Heart left ventricle (tissue), 16 donors: ENCODE measurements around the gene CBLB. TPM values are rescaled to one million over a fixed set of nuclear protein-coding genes. Genes with fewer than 3 reads are reported as not detected.

ENCODE experiments used
- ATAC-seq, 4 donors: fragments of 200-7000 bp; cut with Tn5 transposase; one replicate each; pipeline ENCODE4 v1.9.1; 2020 to 2022; ENCODE audit warnings: moderate library complexity in 4 of 4, mild to moderate bottlenecking in 3 of 4, moderate number of reproducible peaks in 1 of 4
- DNase-seq, 5 donors: peaks; one replicate each; pipeline ENCODE4 v3.0.0-alpha.2; 2020
- H3K27ac ChIP-seq, 12 donors: fragments of 200-600 bp; sonication (generic) in 4 of 12; one replicate each; pipeline versions ENCODE4 v1.5.0 to v1.8.0; 2016 to 2022; ENCODE audit warnings: mild to moderate bottlenecking in 2 of 12
- H3K27me3 ChIP-seq, 9 donors: fragments of 200-600 bp; sonication (generic) in 2 of 9; one replicate each; pipeline versions ENCODE4 v1.5.1 to v1.8.0; 2016 to 2022; ENCODE audit warnings: mild to moderate bottlenecking in 3 of 9
- H3K36me3 ChIP-seq, 9 donors: fragments of 200-600 bp; sonication (generic) in 2 of 9; one replicate each; pipeline versions ENCODE4 v1.5.0 to v1.8.0; 2018 to 2022; ENCODE audit warnings: mild to moderate bottlenecking in 2 of 9
- H3K4me1 ChIP-seq, 12 donors: fragments of 200-600 bp; sonication (generic) in 4 of 12; one replicate each; pipeline versions ENCODE4 v1.5.0 to v1.8.0; 2016 to 2022; ENCODE audit warnings: mild to moderate bottlenecking in 3 of 12
- H3K4me3 ChIP-seq, 12 donors: fragments of 200-600 bp; sonication (generic) in 4 of 12; one replicate each; pipeline versions ENCODE4 v1.5.0 to v1.8.0; 2017 to 2022; ENCODE audit warnings: mild to moderate bottlenecking in 9 of 12, moderate library complexity in 4 of 12
- H3K9me3 ChIP-seq, 12 donors: fragments of 200-600 bp; sonication (generic) in 4 of 12; one replicate each; pipeline versions ENCODE4 v1.5.0 to v1.8.0; 2016 to 2022; ENCODE audit warnings: mild to moderate bottlenecking in 1 of 12
- CTCF ChIP-seq, 12 donors: fragments of 200-600 bp; sonication (generic) in 4 of 12; IDR thresholded peaks; one replicate each; pipeline versions ENCODE4 v1.5.0 to v1.8.0; 2018 to 2022; ENCODE audit warnings: antibody characterized with exemption in 12 of 12, mild to moderate bottlenecking in 5 of 12
- POLR2A ChIP-seq, 2 donors: fragments of 450-650 bp; IDR thresholded peaks; one replicate each; pipeline ENCODE4 v1.6.1; 2017; ENCODE audit warnings: antibody characterized with exemption in 2 of 2, mild to moderate bottlenecking in 2 of 2, moderate library complexity in 2 of 2
- WGBS, 4 donors: extraction: QIAGEN DNeasy Blood & Tissue Kit in 2 of 4; methylation state at CpG; one replicate each; pipeline versions ENCODE4 v1.1.5 to v1.1.7; 2013 to 2018; 5-methylcytosine and 5-hydroxymethylcytosine counted together
- intact Hi-C, 10 donors: fragments of 100-400 bp; cut with DNase I; formaldehyde crosslinking; loops; one replicate each; pipeline versions ENCODE4 v1.11.1 to v1.14.2; 2022
- long read RNA-seq, 3 donors: library from polyadenylated mRNA; unstranded; transcript quantifications; one replicate each; pipeline ENCODE4 v2.0.0, GENCODE V29; 2020 to 2021
- polyA plus RNA-seq, 2 donors: library from polyadenylated mRNA; stranded (reverse); fragments of 200-250 nt; gene quantifications; one replicate each; pipeline ENCODE4 v1.2.3, GENCODE V29; 2013
- total RNA-seq, 9 donors: library from RNA; depleted of rRNA in 2 of 9; stranded (reverse); fragments of >200 nt in 2 of 9; fragmentation: NEBNext Ultra II Directional in 3 of 9; extraction: Animal tissue kit (Norgen Biotek cat#: 25700) in 3 of 9; gene quantifications; one replicate each; pipeline versions ENCODE4 v1.1.0 to v1.2.4, GENCODE V29; 2016 to 2023
- donor health status: ischemic (EF 13 %, LVEDD 7.1; RV severe dilation, severe dysfunction).
- donor health status: healthy with polysubstance abuse.
- donor health status: DM: no; HTN: yes; CAD: no.
- donor health status: DM: no; HTN: no; CAD: no.
- donor health status: ischemic (EF 25% LVEDD 6.9; RV normal size, moderate dysfunction).
- donor health status: ischemic (EF 25% LVEDD 5.7; RV mildly dilated, moderate dysfunction).
- donor health status: healthy.
- donor health status: DM: yes; HTN: yes; CAD: no.
- donor health status: ischemic (EF 35%, LVEDD 5.7; RV mildly dilated, moderate dysfunction).
- donor health status: nonischemic (EF 11% LVEDD 7.7; RV severe dilation, severe dysfunction).
- donor health status: DM: yes; HTN: yes; CAD: no.
- donor health status: PGD.
- donor health status: ischemic (EF 29% LVEDD 5.4; RV normal size, mild dysfunction).
- donor health status: nonischemic (EF 23%, LVEDD 6.1; RV moderate dilation, normal function).

Gene CBLB
- total RNA-seq = 10 to 100 TPM; 30.0 to 74.4 (median 44.8) TPM
- polyA plus RNA-seq = 10 to 100 TPM; 18.6 to 25.4 TPM
- long read RNA-seq, donor 1, partial matches to known transcripts = 8 of 20 reads
- long read RNA-seq, donor 1, other reads (novel, unspliced or antisense) = 12 of 20 reads
- long read RNA-seq, donor 2, full-length matches to known transcripts = 7 of 46 reads
- long read RNA-seq, donor 2, partial matches to known transcripts = 19 of 46 reads
- long read RNA-seq, donor 2, other reads (novel, unspliced or antisense) = 20 of 46 reads
- long read RNA-seq, donor 3, full-length matches to known transcripts = 2 of 11 reads
- long read RNA-seq, donor 3, partial matches to known transcripts = 4 of 11 reads
- long read RNA-seq, donor 3, other reads (novel, unspliced or antisense) = 5 of 11 reads

- peak; percentile 75 to 95 for TF ChIP-seq POLR2A (IDR thresholded peaks at IDR 0.05)
- no peak for TF ChIP-seq CTCF (IDR thresholded peaks at IDR 0.05)
- peak within 1 kb of the TSS; percentile 69 to 98 (median 91) for H3K4me3 ChIP-seq
- ATAC-seq (peak; percentile 92 to 97 (median 94)), DNase-seq (peak; percentile 93 to 96 (median 95))
- WGBS, 4 donors = 0 to 1% (median 0%) methylated on average over 25 to 68 of the region's 68 CpGs
- intact Hi-C loops = loop anchor here (1.0 to 10.0 kb wide), 18 partner anchors 38 to 1193 kb away; no protein-coding TSS in a partner anchor
- no peaks in the 10 kb centered on the region for H3K27me3 ChIP-seq
- no peaks in the 10 kb centered on the region for H3K9me3 ChIP-seq
- peaks cover 0 to 51% (median 36%) of the 10 kb centered on the region in 12 donors for H3K4me1 ChIP-seq
- peaks cover 0 to 21% (median 3%) of the 10 kb centered on the region in 9 donors for H3K36me3 ChIP-seq
- H3K27ac ChIP-seq = peak within 1 kb of the TSS; percentile 89 to 99 (median 98)
Observed at GRCh38 chr3:105868742-105869530, at the start of gene CBLB. TSS of gene CBLB (minus strand) at chr3:105869012. CDS start at chr3:105867577, 1,435 bp downstream.

GRCh38 chr3:105916767-105917166, 48.0 kb upstream of the CBLB start:
- Histone ChIP-seq H3K27ac (no peak overlapping the region), H3K9me3 (peaks cover 0 to 29% (median 6%) of the 10 kb centered on the region in 12 donors), H3K4me1 (no peaks in the 10 kb centered on the region), H3K36me3 (no peaks in the 10 kb centered on the region), H3K4me3 (no peak overlapping the region), H3K27me3 (no peaks in the 10 kb centered on the region)
- DNase-seq (no peak), ATAC-seq (no peak)
- no peak for TF ChIP-seq POLR2A (IDR thresholded peaks at IDR 0.05)
- no peak for TF ChIP-seq CTCF (IDR thresholded peaks at IDR 0.05)
- intact Hi-C loops = no loop called here
- 92 to 99% (median 95%) methylated on average over 2 of the region's 2 CpGs for WGBS, 4 donors

GRCh38 chr3:105915524-105915923, 46.7 kb upstream of the CBLB start:
- DNase-seq = no peak
- no peaks in the 10 kb centered on the region for H3K36me3 ChIP-seq
- ATAC-seq = no peak
- TF ChIP-seq CTCF (IDR thresholded peaks at IDR 0.05) (no peak), POLR2A (IDR thresholded peaks at IDR 0.05) (no peak)
- no peaks in the 10 kb centered on the region for H3K4me1 ChIP-seq
- H3K27ac ChIP-seq = no peak overlapping the region
- H3K27me3 ChIP-seq = no peaks in the 10 kb centered on the region
- 87 to 94% (median 91%) methylated on average over 2 of the region's 2 CpGs for WGBS, 4 donors
- peaks cover 0 to 29% (median 6%) of the 10 kb centered on the region in 12 donors for H3K9me3 ChIP-seq
- intact Hi-C loops = no loop called here
- no peak overlapping the region for H3K4me3 ChIP-seq

- no peaks in the 10 kb centered on the region for H3K4me1 ChIP-seq
- intact Hi-C loops = no loop called here
- DNase-seq (no peak), ATAC-seq (no peak)
- H3K4me3 ChIP-seq = no peak overlapping the region
- peaks cover 0 to 20% (median 6%) of the 10 kb centered on the region in 12 donors for H3K9me3 ChIP-seq
- H3K27me3 ChIP-seq = no peaks in the 10 kb centered on the region
- TF ChIP-seq POLR2A (IDR thresholded peaks at IDR 0.05) (no peak), CTCF (IDR thresholded peaks at IDR 0.05) (no peak)
- H3K27ac ChIP-seq = no peak overlapping the region
- WGBS, 4 donors = 93 to 97% (median 95%) methylated on average over 7 of the region's 7 CpGs
- H3K36me3 ChIP-seq = no peaks in the 10 kb centered on the region
Observed at GRCh38 chr3:105913616-105914015, 44.8 kb upstream of the CBLB start.
